ENCODE data around the gene HIPK2. TPM values are rescaled to one million over a fixed set of nuclear protein-coding genes. Genes with fewer than 3 reads are reported as not detected.

The HIPK2 gene
- total RNA-seq, 4 donors from 2014 or later = 17.9 to 35.9 (median 22.4) TPM

DNA sequence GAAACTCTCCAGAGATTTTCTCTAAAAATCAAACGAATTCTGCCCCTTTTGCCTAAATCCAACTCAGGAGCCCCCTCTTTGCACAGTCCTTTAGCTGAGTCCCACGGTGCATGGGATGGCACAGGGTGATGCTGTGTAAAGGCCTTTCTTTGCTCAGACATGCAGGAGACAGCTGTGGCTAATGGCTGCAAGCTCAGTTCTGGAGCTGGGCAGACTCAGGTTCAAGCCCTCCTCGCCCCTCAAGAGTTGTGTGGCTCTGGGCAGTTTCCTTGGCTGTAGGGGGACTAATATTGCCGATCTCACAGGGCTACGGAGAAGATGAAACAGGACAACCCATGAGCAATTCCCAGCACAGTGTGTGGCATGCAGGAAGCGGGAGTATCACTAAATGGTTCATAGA, 211.7 kb downstream of the HIPK2 start:
- H3K9me3 ChIP-seq = no peaks in the 10 kb centered on the region
- no peak overlapping the region for H3K27ac ChIP-seq
- no peaks in the 10 kb centered on the region for H3K27me3 ChIP-seq
- no peak for ATAC-seq
- 91 to 97% methylated on average over 3 to 5 of the region's 6 CpGs for WGBS, 2 donors (ENCODE audit: low coverage in 1 of 2)
- peaks cover 0 to 30% of the 10 kb centered on the region in 2 donors for H3K36me3 ChIP-seq
- no peak overlapping the region for H3K4me3 ChIP-seq
- TF ChIP-seq CTCF (IDR thresholded peaks at IDR 0.05) (no peak), EP300 (IDR thresholded peaks at IDR 0.05) (no peak)
- no peaks in the 10 kb centered on the region for H3K4me1 ChIP-seq

GRCh38 chr7:139563856-139564255, 213.9 kb downstream of the HIPK2 start:
- H3K27me3 ChIP-seq = peaks cover 12% of the 10 kb centered on the region
- no peaks in the 10 kb centered on the region for H3K4me1 ChIP-seq
- TF ChIP-seq POLR2AphosphoS5 (IDR thresholded peaks at IDR 0.05) = no peak
- no peak for TF ChIP-seq CTCF (IDR thresholded peaks at IDR 0.05)
- no peak for TF ChIP-seq EP300 (IDR thresholded peaks at IDR 0.05)
- TF ChIP-seq POLR2A (IDR thresholded peaks at IDR 0.05) = no peak
- H3K9me3 ChIP-seq = no peaks in the 10 kb centered on the region
- ATAC-seq = no peak
- no peak overlapping the region for H3K4me3 ChIP-seq
- 89% methylated on average over 5 of the region's 5 CpGs for WGBS, 2 donors (ENCODE audit: low coverage in 1 of 2)
- H3K27ac ChIP-seq = no peak overlapping the region
- peaks cover 0 to 22% of the 10 kb centered on the region in 2 donors for H3K36me3 ChIP-seq

DNA sequence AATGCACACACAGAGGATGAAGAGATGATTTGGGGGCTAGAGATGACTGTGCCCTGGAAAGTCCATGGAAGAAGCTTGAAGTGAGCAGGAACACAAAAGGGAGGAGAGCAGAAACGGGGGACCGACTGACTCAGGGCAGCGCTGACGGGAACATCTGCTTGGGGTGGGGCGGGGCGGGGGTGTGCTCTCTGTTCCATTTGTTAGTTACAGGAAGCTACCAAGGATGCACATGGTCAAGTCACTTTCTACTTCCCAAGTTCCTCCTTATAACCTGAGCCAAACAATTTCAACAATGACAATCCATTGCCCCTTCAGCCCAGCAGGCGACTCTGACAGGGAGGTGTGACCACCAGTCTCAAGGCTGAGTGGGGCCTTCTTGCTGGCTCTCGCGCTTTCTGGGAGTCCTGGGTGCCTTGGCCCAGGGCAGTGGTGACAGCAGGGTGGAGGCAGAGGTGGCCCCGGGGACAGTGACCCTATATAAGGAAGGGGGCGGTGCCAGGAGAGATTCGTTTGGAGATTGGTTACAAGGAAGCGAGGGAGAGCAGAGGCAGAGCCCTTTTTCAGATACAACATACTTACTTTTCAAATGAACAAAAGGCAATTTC, 214.7 kb downstream of the HIPK2 start:
- TF ChIP-seq POLR2AphosphoS5 (IDR thresholded peaks at IDR 0.05) (no peak), CTCF (IDR thresholded peaks at IDR 0.05) (no peak), POLR2A (IDR thresholded peaks at IDR 0.05) (no peak), EP300 (IDR thresholded peaks at IDR 0.05) (no peak)
- Histone ChIP-seq H3K4me1 (no peaks in the 10 kb centered on the region), H3K9me3 (no peaks in the 10 kb centered on the region), H3K27ac (no peak overlapping the region), H3K4me3 (no peak overlapping the region), H3K27me3 (peaks cover 19% of the 10 kb centered on the region), H3K36me3 (peaks cover 0 to 14% of the 10 kb centered on the region in 2 donors)
- ATAC-seq = no peak
- WGBS, 2 donors (ENCODE audit: low coverage in 1 of 2) = 70 to 74% methylated on average over 2 to 8 of the region's 13 CpGs

DNA sequence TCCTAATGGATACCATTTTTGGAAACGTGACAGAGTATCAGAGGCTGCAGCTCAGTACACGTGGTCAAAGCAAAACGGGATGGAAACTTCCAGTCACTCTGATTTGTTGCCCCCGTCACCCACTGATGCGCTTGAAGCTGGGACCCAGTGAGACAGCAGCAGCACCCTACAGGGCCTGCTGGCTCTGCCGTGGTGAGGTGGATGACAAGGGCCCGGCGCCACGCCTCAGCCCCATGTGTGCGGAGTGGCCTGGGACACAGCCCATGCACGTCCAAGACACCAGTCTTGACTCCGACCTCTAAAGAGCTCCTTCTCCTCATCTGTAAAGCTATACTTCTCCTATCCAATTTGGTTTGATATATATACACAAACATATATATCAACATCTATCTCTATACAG, 215.3 kb downstream of the HIPK2 start:
- H3K36me3 ChIP-seq = peaks cover 0 to 8% of the 10 kb centered on the region in 2 donors
- H3K27me3 ChIP-seq = peaks cover 24% of the 10 kb centered on the region
- WGBS, 2 donors (ENCODE audit: low coverage in 1 of 2) = 85 to 96% methylated on average over 8 to 10 of the region's 12 CpGs
- no peak for ATAC-seq
- no peaks in the 10 kb centered on the region for H3K9me3 ChIP-seq
- TF ChIP-seq EP300 (IDR thresholded peaks at IDR 0.05) (no peak), CTCF (IDR thresholded peaks at IDR 0.05) (no peak), POLR2A (IDR thresholded peaks at IDR 0.05) (no peak), POLR2AphosphoS5 (IDR thresholded peaks at IDR 0.05) (no peak)
- no peak overlapping the region for H3K4me3 ChIP-seq
- no peak overlapping the region for H3K27ac ChIP-seq
- H3K4me1 ChIP-seq = no peaks in the 10 kb centered on the region

GRCh38 chr7:139560678-139561077, 217.1 kb downstream of the HIPK2 start:
- Histone ChIP-seq H3K9me3 (no peaks in the 10 kb centered on the region), H3K27me3 (peaks cover 30% of the 10 kb centered on the region), H3K27ac (no peak overlapping the region), H3K4me1 (no peaks in the 10 kb centered on the region), H3K4me3 (no peak overlapping the region), H3K36me3 (no peaks in the 10 kb centered on the region)
- ATAC-seq = no peak
- TF ChIP-seq CTCF (IDR thresholded peaks at IDR 0.05) (no peak), POLR2AphosphoS5 (IDR thresholded peaks at IDR 0.05) (peak; percentile 4), EP300 (IDR thresholded peaks at IDR 0.05) (no peak)
- 86% methylated on average over 9 of the region's 11 CpGs; no CpG with 5 or more reads in 1 of the 2 donors for WGBS, 2 donors (ENCODE audit: low coverage in 1 of 2)
